ENCODE measurements around the gene NUDT4.

The NUDT4 gene

GRCh38 chr12:93447555-93448290, 70.0 kb downstream of the NUDT4 start:
- H3K27me3 ChIP-seq (ENCODE audit: control insufficient read depth, insufficient read depth, low read length), result no peaks in the 10 kb centered on the region
- H3K27ac ChIP-seq (ENCODE audit: low read length), result no peak overlapping the region
- no peak for DNase-seq (ENCODE audit: low read depth, low spot score)

GRCh38 chr12:93448796-93449195, 71.1 kb downstream of the NUDT4 start:
- no CpG with 5 or more reads among the region's 5 CpGs for WGBS (ENCODE audit: insufficient coverage, insufficient read length)
- no peak overlapping the region for H3K4me3 ChIP-seq (ENCODE audit: low read length)
- no peak overlapping the region for H3K27ac ChIP-seq (ENCODE audit: low read length)
- DNase-seq (ENCODE audit: low read depth, low spot score), result no peak
- H3K9me3 ChIP-seq (ENCODE audit: control insufficient read depth, insufficient read depth, low read length), result no peaks in the 10 kb centered on the region
- no peaks in the 10 kb centered on the region for H3K4me1 ChIP-seq (ENCODE audit: control insufficient read depth, insufficient read depth, low read length)
- no peaks in the 10 kb centered on the region for H3K27me3 ChIP-seq (ENCODE audit: control insufficient read depth, insufficient read depth, low read length)
- no peaks in the 10 kb centered on the region for H3K36me3 ChIP-seq (ENCODE audit: control insufficient read depth, insufficient read depth, low read length)

More at GRCh38 chr12:93447555-93448290, 70.0 kb downstream of the NUDT4 start:
- WGBS (ENCODE audit: insufficient coverage, insufficient read length), result no CpG with 5 or more reads among the region's 4 CpGs
- Histone ChIP-seq H3K4me3 (ENCODE audit: low read length) (no peak overlapping the region), H3K9me3 (ENCODE audit: control insufficient read depth, insufficient read depth, low read length) (no peaks in the 10 kb centered on the region), H3K4me1 (ENCODE audit: control insufficient read depth, insufficient read depth, low read length) (no peaks in the 10 kb centered on the region; the same call in 1 of the 2 replicates), H3K36me3 (ENCODE audit: control insufficient read depth, insufficient read depth, low read length) (no peaks in the 10 kb centered on the region)

GRCh38 chr12:93449277-93449676, 71.6 kb downstream of the NUDT4 start:
- WGBS (ENCODE audit: insufficient coverage, insufficient read length), result no CpG with 5 or more reads among the region's 1 CpG
- Histone ChIP-seq H3K27ac (ENCODE audit: low read length) (no peak overlapping the region), H3K36me3 (ENCODE audit: control insufficient read depth, insufficient read depth, low read length) (no peaks in the 10 kb centered on the region), H3K9me3 (ENCODE audit: control insufficient read depth, insufficient read depth, low read length) (no peaks in the 10 kb centered on the region), H3K4me3 (ENCODE audit: low read length) (no peak overlapping the region), H3K4me1 (ENCODE audit: control insufficient read depth, insufficient read depth, low read length) (no peaks in the 10 kb centered on the region), H3K27me3 (ENCODE audit: control insufficient read depth, insufficient read depth, low read length) (no peaks in the 10 kb centered on the region)
- no peak for DNase-seq (ENCODE audit: low read depth, low spot score)

- H3K9me3 ChIP-seq (ENCODE audit: control insufficient read depth, insufficient read depth, low read length), result no peaks in the 10 kb centered on the region
- H3K4me1 ChIP-seq (ENCODE audit: control insufficient read depth, insufficient read depth, low read length), result no peaks in the 10 kb centered on the region
- H3K27ac ChIP-seq (ENCODE audit: low read length), result no peak overlapping the region
- H3K4me3 ChIP-seq (ENCODE audit: low read length), result no peak overlapping the region
- H3K36me3 ChIP-seq (ENCODE audit: control insufficient read depth, insufficient read depth, low read length), result no peaks in the 10 kb centered on the region
- DNase-seq (ENCODE audit: low read depth, low spot score), result no peak
- H3K27me3 ChIP-seq (ENCODE audit: control insufficient read depth, insufficient read depth, low read length), result no peaks in the 10 kb centered on the region
- WGBS (ENCODE audit: insufficient coverage, insufficient read length), result no CpG with 5 or more reads among the region's 3 CpGs
These were observed 73.9 kb downstream of the NUDT4 start for GRCh38 chr12:93451423-93452158.

- H3K27me3 ChIP-seq (ENCODE audit: control insufficient read depth, insufficient read depth, low read length), result no peaks in the 10 kb centered on the region
- no peaks in the 10 kb centered on the region for H3K36me3 ChIP-seq (ENCODE audit: control insufficient read depth, insufficient read depth, low read length)
- WGBS (ENCODE audit: insufficient coverage, insufficient read length), result no CpG with 5 or more reads among the region's 5 CpGs
- no peak for DNase-seq (ENCODE audit: low read depth, low spot score)
- no peaks in the 10 kb centered on the region for H3K4me1 ChIP-seq (ENCODE audit: control insufficient read depth, insufficient read depth, low read length)
- H3K4me3 ChIP-seq (ENCODE audit: low read length), result no peak overlapping the region
- no peaks in the 10 kb centered on the region for H3K9me3 ChIP-seq (ENCODE audit: control insufficient read depth, insufficient read depth, low read length)
- no peak overlapping the region for H3K27ac ChIP-seq (ENCODE audit: low read length)
These were observed 75.9 kb downstream of the NUDT4 start for GRCh38 chr12:93453633-93454032.

GRCh38 chr12:93456077-93456476, 78.4 kb downstream of the NUDT4 start:
- no peaks in the 10 kb centered on the region for H3K9me3 ChIP-seq (ENCODE audit: control insufficient read depth, insufficient read depth, low read length)
- no peak overlapping the region for H3K4me3 ChIP-seq (ENCODE audit: low read length)
- no peaks in the 10 kb centered on the region for H3K27me3 ChIP-seq (ENCODE audit: control insufficient read depth, insufficient read depth, low read length)
- DNase-seq (ENCODE audit: low read depth, low spot score), result no peak
- no CpG with 5 or more reads among the region's 2 CpGs for WGBS (ENCODE audit: insufficient coverage, insufficient read length)
- no peaks in the 10 kb centered on the region for H3K4me1 ChIP-seq (ENCODE audit: control insufficient read depth, insufficient read depth, low read length)
- H3K36me3 ChIP-seq (ENCODE audit: control insufficient read depth, insufficient read depth, low read length), result no peaks in the 10 kb centered on the region
- H3K27ac ChIP-seq (ENCODE audit: low read length), result no peak overlapping the region
